Karpas-422 (cell line): ENCODE data around the gene KIRREL3. TPM values are rescaled to one million over a fixed set of nuclear protein-coding genes. Genes with fewer than 3 reads are reported as not detected.

Experiments
- DNase-seq: peaks from one replicate; pipeline ENCODE4 v3.0.0-alpha.2; 2015
- H2AFZ ChIP-seq: fragments of 200-600 bp; sonication (generic); 2 replicates; pipeline ENCODE4 v1.6.1; 2014; ENCODE audit warnings: antibody characterized with exemption, low read length, mixed read lengths
- H3K27ac ChIP-seq: fragments of 200-600 bp; sonication (generic); 2 replicates; pipeline ENCODE4 v1.5.1; 2014; ENCODE audit warnings: mild to moderate bottlenecking, low read length, moderate library complexity
- H3K27me3 ChIP-seq: fragments of 200-600 bp; sonication (generic); 2 replicates; pipeline ENCODE4 v1.6.1; 2014; ENCODE audit warnings: low read length, mixed read lengths
- H3K36me3 ChIP-seq: fragments of 200-600 bp; sonication (generic); 2 replicates; pipeline ENCODE4 v1.6.1; 2014; ENCODE audit warnings: low read length, mixed read lengths; ENCODE audit not compliant: insufficient read depth
- H3K4me1 ChIP-seq: fragments of 200-600 bp; sonication (generic); 2 replicates; pipeline ENCODE4 v1.6.1; 2014; ENCODE audit warnings: mild to moderate bottlenecking, low read length, mixed read lengths
- H3K4me2 ChIP-seq: fragments of 200-600 bp; sonication (generic); 2 replicates; pipeline ENCODE4 v1.6.1; 2014; ENCODE audit warnings: low read length, low read depth, mild to moderate bottlenecking; ENCODE audit not compliant: poor library complexity, severe bottlenecking
- H3K4me3 ChIP-seq: fragments of 200-600 bp; sonication (generic); 2 replicates; pipeline ENCODE4 v1.5.1; 2014; ENCODE audit warnings: mild to moderate bottlenecking, antibody characterized with exemption, low read length, mixed read lengths
- H3K79me2 ChIP-seq: fragments of 200-600 bp; sonication (generic); 2 replicates; pipeline ENCODE4 v1.6.1; 2014; ENCODE audit warnings: mild to moderate bottlenecking, low read length, mixed read lengths
- H3K9ac ChIP-seq: fragments of 200-600 bp; sonication (generic); 2 replicates; pipeline ENCODE4 v1.6.0; 2014; ENCODE audit warnings: low read length
- H3K9me2 ChIP-seq: fragments of 200-600 bp; sonication (generic), shearing (Covaris generic); replicated peaks from 2 replicates; pipeline ENCODE4 v1.6.0; 2014; ENCODE audit warnings: mild to moderate bottlenecking, low read length, moderate library complexity; ENCODE audit not compliant: insufficient read depth
- H3K9me3 ChIP-seq: fragments of 300-700, 200-600 bp; sonication (generic); 2 replicates; pipeline ENCODE4 v1.6.1; 2014; ENCODE audit warnings: low read length, mixed read lengths
- H4K20me1 ChIP-seq: fragments of 200-600 bp; sonication (generic); 2 replicates; pipeline ENCODE4 v1.6.1; 2014; ENCODE audit warnings: mild to moderate bottlenecking, antibody characterized with exemption, low read length, low read depth; ENCODE audit not compliant: insufficient read depth
- total RNA-seq: library from RNA; depleted of rRNA; stranded (reverse); fragments of >200 nt; shearing (Covaris generic); gene quantifications from 2 replicates; pipeline ENCODE4 v1.2.3, GENCODE V29; 2014; ENCODE audit warnings: low replicate concordance

The KIRREL3 gene
- total RNA-seq, 1 experiment from 2014 or later: not detected

DNA sequence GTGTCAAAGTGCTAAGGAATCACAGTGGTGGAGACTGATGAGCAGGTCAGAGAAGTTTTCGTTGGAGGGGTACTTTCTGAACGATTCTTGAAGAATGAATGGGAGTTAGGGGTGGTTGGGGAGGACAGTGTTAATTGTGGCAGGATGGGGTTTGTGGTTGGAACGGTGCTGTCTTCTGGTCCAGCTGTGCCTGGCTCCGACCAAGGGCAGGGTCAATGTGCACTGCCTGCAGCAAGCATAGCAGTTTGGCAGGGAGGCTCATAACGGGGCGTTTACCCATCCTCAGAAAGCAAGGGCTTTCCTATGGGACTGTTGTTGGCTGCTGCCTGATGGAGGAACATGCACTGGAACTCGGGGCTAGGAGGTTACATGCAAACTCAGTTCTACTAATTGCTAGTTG, 265.8 kb downstream of the KIRREL3 start:
- Histone ChIP-seq H3K4me1 (peaks cover 6% of the 10 kb centered on the region), H3K27me3 (no peaks in the 10 kb centered on the region), H3K9ac (no peak overlapping the region), H3K9me2 (no peaks in the 10 kb centered on the region), H3K4me2 (no peak overlapping the region), H4K20me1 (no peaks in the 10 kb centered on the region), H2AFZ (no peak overlapping the region), H3K36me3 (no peaks in the 10 kb centered on the region), H3K27ac (no peak overlapping the region), H3K4me3 (no peak overlapping the region), H3K9me3 (no peaks in the 10 kb centered on the region), H3K79me2 (no peaks in the 10 kb centered on the region)
- DNase-seq: no peak

DNA sequence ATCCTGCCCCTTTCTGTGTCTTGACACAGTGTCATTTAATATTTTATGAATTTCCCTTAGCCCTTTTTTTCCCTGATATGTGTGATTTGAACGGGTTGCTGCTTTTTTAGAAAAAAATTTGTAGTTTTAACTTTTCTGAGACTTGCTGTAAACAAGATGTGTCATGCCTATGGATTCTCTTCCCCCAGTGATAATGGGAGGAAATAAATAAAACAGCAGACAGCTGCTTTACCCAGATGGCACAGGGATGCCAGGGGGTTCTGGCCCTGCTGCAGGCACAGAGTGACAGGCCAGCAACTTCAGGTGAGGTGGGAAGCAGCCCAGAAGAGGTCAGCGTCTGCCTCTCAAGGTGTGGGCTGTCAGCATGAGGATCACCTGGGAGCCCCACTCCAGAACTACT, 266.9 kb downstream of the KIRREL3 start:
- Histone ChIP-seq H3K9ac (no peak overlapping the region), H3K9me2 (no peaks in the 10 kb centered on the region), H3K27ac (no peak overlapping the region), H3K9me3 (no peaks in the 10 kb centered on the region), H3K79me2 (no peaks in the 10 kb centered on the region), H3K36me3 (no peaks in the 10 kb centered on the region), H3K4me1 (no peaks in the 10 kb centered on the region), H4K20me1 (no peaks in the 10 kb centered on the region), H3K4me3 (no peak overlapping the region), H2AFZ (no peak overlapping the region), H3K27me3 (no peaks in the 10 kb centered on the region), H3K4me2 (no peak overlapping the region)
- DNase-seq: no peak

DNA sequence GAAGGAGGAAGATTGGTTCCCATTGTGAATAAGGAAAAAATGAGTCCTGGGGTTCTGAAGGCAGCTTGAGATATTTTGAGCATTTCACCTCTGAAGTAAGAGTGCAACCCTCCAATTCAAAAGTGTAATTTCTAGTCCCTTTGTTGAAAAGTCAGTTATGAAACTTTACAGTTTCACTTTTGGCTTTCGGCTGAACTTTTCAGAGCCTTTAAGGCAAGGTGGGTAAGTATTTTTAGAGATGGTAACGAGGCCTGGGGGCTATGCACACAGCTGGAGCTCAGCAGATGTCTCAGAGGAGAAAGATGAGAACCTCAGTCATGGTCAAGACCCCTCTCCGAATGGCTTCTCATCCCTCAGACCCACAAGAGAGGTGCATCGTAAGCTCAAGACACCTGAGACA, 267.6 kb downstream of the KIRREL3 start:
- H3K9me3 ChIP-seq: no peaks in the 10 kb centered on the region
- H3K27ac ChIP-seq: no peak overlapping the region
- no peak for DNase-seq
- no peaks in the 10 kb centered on the region for H3K36me3 ChIP-seq
- no peaks in the 10 kb centered on the region for H3K9me2 ChIP-seq
- no peaks in the 10 kb centered on the region for H3K27me3 ChIP-seq
- no peak overlapping the region for H2AFZ ChIP-seq
- H3K4me3 ChIP-seq: no peak overlapping the region
- no peak overlapping the region for H3K4me2 ChIP-seq
- no peaks in the 10 kb centered on the region for H3K79me2 ChIP-seq
- H3K4me1 ChIP-seq: no peaks in the 10 kb centered on the region
- no peak overlapping the region for H3K9ac ChIP-seq
- H4K20me1 ChIP-seq: no peaks in the 10 kb centered on the region

DNA sequence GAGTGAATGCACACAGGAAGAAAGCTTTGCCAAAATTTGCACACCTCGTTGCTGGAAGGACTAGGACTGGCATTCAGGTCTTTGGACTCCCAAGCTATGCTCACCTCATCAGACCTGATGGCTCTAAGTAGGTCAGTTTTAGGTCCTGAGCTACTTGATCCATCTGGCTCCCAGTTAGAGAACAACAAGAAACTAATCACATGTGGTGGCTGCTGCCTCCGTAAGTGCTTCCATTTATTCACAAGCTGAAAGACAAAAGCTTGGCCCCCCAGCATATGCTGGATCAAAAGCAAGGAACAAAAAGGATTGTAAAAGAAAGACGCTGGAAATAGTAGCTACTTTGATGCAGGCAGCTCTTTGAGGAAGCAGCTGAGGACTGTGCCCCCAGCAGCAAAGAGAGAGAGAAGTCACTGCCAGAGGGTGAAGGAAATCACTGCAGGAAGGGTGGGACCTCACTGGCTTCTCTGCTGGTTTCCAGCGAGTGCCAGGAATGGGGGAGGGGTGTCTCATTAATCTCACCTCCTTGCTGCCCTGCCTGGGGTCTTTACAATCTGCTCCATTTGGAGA, 268.9 kb downstream of the KIRREL3 start:
- no peaks in the 10 kb centered on the region for H3K4me1 ChIP-seq
- H4K20me1 ChIP-seq: no peaks in the 10 kb centered on the region
- H3K4me3 ChIP-seq: no peak overlapping the region
- no peak overlapping the region for H2AFZ ChIP-seq
- H3K36me3 ChIP-seq: no peaks in the 10 kb centered on the region
- no peak overlapping the region for H3K27ac ChIP-seq
- no peak for DNase-seq
- no peaks in the 10 kb centered on the region for H3K27me3 ChIP-seq
- no peak overlapping the region for H3K9ac ChIP-seq
- no peak overlapping the region for H3K4me2 ChIP-seq
- H3K9me2 ChIP-seq: no peaks in the 10 kb centered on the region
- no peaks in the 10 kb centered on the region for H3K79me2 ChIP-seq
- no peaks in the 10 kb centered on the region for H3K9me3 ChIP-seq

DNA sequence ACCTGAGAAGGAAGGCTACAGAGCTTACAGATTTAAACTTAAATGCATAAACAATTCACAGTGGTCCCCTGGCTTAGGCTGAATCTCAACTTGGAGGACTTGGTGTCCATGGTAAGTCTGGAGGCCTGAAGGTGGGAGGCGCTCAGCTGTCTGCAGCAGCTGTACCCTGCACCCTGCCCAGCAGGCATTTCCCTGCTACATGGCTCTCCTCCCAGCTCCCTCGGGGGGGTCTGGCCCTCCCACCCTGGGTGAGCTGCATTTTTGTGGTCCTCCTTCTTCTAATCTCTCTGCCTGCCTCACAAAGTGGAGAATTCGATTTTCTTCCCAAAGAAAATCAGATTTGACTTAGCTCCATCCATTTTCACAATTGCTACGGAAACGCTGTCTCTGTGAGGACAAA, 273.2 kb downstream of the KIRREL3 start:
- Histone ChIP-seq H3K9me3 (no peaks in the 10 kb centered on the region), H3K36me3 (no peaks in the 10 kb centered on the region), H3K4me3 (no peak overlapping the region), H3K4me2 (no peak overlapping the region), H4K20me1 (no peaks in the 10 kb centered on the region), H3K27ac (no peak overlapping the region), H3K27me3 (no peaks in the 10 kb centered on the region), H3K9ac (no peak overlapping the region), H2AFZ (no peak overlapping the region), H3K79me2 (no peaks in the 10 kb centered on the region), H3K4me1 (no peaks in the 10 kb centered on the region), H3K9me2 (no peaks in the 10 kb centered on the region)
- DNase-seq: no peak

DNA sequence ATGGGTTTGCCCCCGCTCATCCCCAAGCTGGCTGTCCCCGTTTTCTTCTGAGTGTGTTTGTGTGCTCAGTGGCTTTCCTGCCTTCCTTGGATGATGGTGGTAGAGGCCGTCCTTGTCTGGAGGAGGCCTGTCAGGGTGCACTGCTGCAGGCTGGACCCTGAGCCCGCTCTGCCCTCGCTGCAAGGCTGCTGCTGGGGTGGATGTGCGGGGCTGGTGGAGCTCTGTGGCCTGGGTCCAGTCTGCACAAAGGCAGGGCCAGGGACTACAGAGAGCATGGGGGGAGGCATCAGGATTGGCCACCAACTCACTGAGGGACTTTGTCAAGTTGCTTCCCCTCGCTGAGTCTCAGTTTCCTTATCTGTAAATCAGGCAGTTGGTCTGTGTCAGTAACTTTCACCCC, 275.0 kb downstream of the KIRREL3 start:
- no peak overlapping the region for H2AFZ ChIP-seq
- no peaks in the 10 kb centered on the region for H3K4me1 ChIP-seq

DNA sequence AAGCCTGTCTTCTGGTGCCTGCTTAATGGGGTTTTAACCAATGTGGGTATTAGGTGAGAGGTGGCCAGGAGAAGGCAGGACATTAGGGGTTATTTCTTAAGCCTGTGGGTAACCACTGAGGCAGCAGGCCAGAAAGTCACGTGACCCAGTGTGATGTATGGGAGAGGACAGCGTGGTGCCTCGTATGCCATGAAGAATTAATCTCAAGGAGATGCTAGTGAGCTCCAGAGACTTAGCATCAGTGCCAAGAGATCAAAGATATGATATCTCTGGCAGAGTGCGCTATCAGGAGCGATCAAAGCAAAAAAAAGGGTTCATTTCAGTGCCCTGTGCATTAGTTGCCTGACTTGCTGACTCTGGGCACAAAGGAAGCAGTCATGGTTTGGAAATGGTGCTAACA, 275.5 kb downstream of the KIRREL3 start:
- Histone ChIP-seq H3K9me3 (no peaks in the 10 kb centered on the region), H4K20me1 (no peaks in the 10 kb centered on the region), H3K4me3 (no peak overlapping the region), H3K4me2 (no peak overlapping the region), H3K9me2 (no peaks in the 10 kb centered on the region), H3K36me3 (no peaks in the 10 kb centered on the region), H3K27ac (no peak overlapping the region), H3K4me1 (no peaks in the 10 kb centered on the region), H3K79me2 (no peaks in the 10 kb centered on the region), H2AFZ (no peak overlapping the region), H3K27me3 (no peaks in the 10 kb centered on the region), H3K9ac (no peak overlapping the region)
- DNase-seq: no peak

More for the DNA sequence above, 275.0 kb downstream of the KIRREL3 start:
- H3K9me3 ChIP-seq: no peaks in the 10 kb centered on the region
- H4K20me1 ChIP-seq: no peaks in the 10 kb centered on the region
- no peak overlapping the region for H3K27ac ChIP-seq
- no peaks in the 10 kb centered on the region for H3K9me2 ChIP-seq
- H3K27me3 ChIP-seq: no peaks in the 10 kb centered on the region
- no peaks in the 10 kb centered on the region for H3K79me2 ChIP-seq
- H3K4me2 ChIP-seq: no peak overlapping the region
- H3K9ac ChIP-seq: no peak overlapping the region
- H3K36me3 ChIP-seq: no peaks in the 10 kb centered on the region
- no peak overlapping the region for H3K4me3 ChIP-seq
- no peak for DNase-seq

DNA sequence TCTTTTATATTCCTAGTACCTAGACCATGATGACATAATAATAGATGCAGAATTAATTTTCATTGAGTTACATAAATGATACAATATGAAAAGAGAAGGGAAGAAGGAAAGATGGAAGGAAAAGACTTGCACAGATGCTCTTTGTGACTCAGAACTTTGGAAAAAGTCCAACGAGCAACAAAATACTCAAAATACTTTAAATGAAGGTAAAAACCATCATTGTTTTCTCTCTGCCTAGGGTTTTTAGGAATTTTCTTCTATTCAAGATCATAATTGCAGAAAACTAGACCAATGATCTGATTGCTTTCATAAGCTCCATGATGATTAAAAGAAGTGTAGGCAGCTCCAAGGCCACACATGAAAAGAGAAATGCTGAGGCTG, 276.9 kb downstream of the KIRREL3 start:
- H2AFZ ChIP-seq: no peak overlapping the region
- no peaks in the 10 kb centered on the region for H4K20me1 ChIP-seq
- no peaks in the 10 kb centered on the region for H3K36me3 ChIP-seq
- no peaks in the 10 kb centered on the region for H3K9me3 ChIP-seq
- H3K9ac ChIP-seq: no peak overlapping the region
- no peaks in the 10 kb centered on the region for H3K4me1 ChIP-seq
- H3K4me2 ChIP-seq: no peak overlapping the region
- H3K79me2 ChIP-seq: no peaks in the 10 kb centered on the region
- H3K27me3 ChIP-seq: no peaks in the 10 kb centered on the region
- no peak overlapping the region for H3K4me3 ChIP-seq
- H3K27ac ChIP-seq: no peak overlapping the region
- no peaks in the 10 kb centered on the region for H3K9me2 ChIP-seq
- DNase-seq: no peak
